GM18867 (cell line): Measurements from ENCODE around the gene PCSK5.

Experiments used
- ATAC-seq: cut with Tn5 transposase; IDR thresholded peaks from one replicate; pipeline ENCODE4 v1.9.1; 2021; ENCODE audit warnings: mild to moderate bottlenecking, moderate library complexity; ENCODE audit not compliant: unreplicated experiment

Gene PCSK5

GRCh38 chr9:76373173-76373783, 482.8 kb downstream of the PCSK5 start:
- ATAC-seq, result peak; percentile 56

- no peak for ATAC-seq
These were observed 483.5 kb downstream of the PCSK5 start for GRCh38 chr9:76373784-76374474.

GRCh38 chr9:76374783-76375559, 484.5 kb downstream of the PCSK5 start:
- no peak for ATAC-seq

GRCh38 chr9:76377791-76378190, 487.3 kb downstream of the PCSK5 start:
- ATAC-seq, result no peak

- no peak for ATAC-seq
These were observed 488.0 kb downstream of the PCSK5 start for GRCh38 chr9:76378367-76379073.

- ATAC-seq, result no peak
These were observed 489.0 kb downstream of the PCSK5 start for GRCh38 chr9:76379494-76379893.

- no peak for ATAC-seq
These were observed 500.2 kb downstream of the PCSK5 start for GRCh38 chr9:76390656-76391055.

- peak; percentile 71 for ATAC-seq
These were observed 503.9 kb downstream of the PCSK5 start, which contains the start of gene RFK for GRCh38 chr9:76394195-76394959. Gene RFK (minus strand): TSS chr9:76394426. CDS start chr9:76394171, 255 bp downstream.

GRCh38 chr9:76394960-76395252, 504.4 kb downstream of the PCSK5 start:
- ATAC-seq, result peak; percentile 50

GRCh38 chr9:76395381-76395780, 504.9 kb downstream of the PCSK5 start:
- ATAC-seq, result no peak

- ATAC-seq, result no peak
These were observed 505.7 kb downstream of the PCSK5 start for GRCh38 chr9:76396144-76396543.

- ATAC-seq, result no peak
These were observed 506.1 kb downstream of the PCSK5 start for GRCh38 chr9:76396597-76396996.

- ATAC-seq, result no peak
These were observed 509.4 kb downstream of the PCSK5 start for GRCh38 chr9:76399856-76400255.

- ATAC-seq, result no peak
These were observed 510.1 kb downstream of the PCSK5 start for GRCh38 chr9:76400534-76401096.

- no peak for ATAC-seq
These were observed 510.7 kb downstream of the PCSK5 start for GRCh38 chr9:76401176-76401575.

GRCh38 chr9:76401580-76402354, 511.3 kb downstream of the PCSK5 start:
- ATAC-seq, result no peak

- ATAC-seq, result peak; percentile 88
These were observed 512.9 kb downstream of the PCSK5 start for GRCh38 chr9:76403352-76403751.

GRCh38 chr9:76404401-76404800, 513.9 kb downstream of the PCSK5 start:
- ATAC-seq, result no peak

GRCh38 chr9:76405340-76405739, 514.9 kb downstream of the PCSK5 start:
- ATAC-seq, result no peak

- ATAC-seq, result no peak
These were observed 515.4 kb downstream of the PCSK5 start for GRCh38 chr9:76405868-76406267.
